ENCODE results near the gene CHKB. TPM values are rescaled to one million over a fixed set of nuclear protein-coding genes. Genes with fewer than 3 reads are reported as not detected.

CHKB gene
- total RNA-seq, 1 experiment from 2014 or later, result 55.1 TPM

GRCh38 chr22:50550395-50550794 lies 32.3 kb downstream of the CHKB start:
- no peak for DNase-seq (ENCODE audit: low read depth, low spot score)
- Histone ChIP-seq H3K9me3 (ENCODE audit: control insufficient read depth in 1 of 2, insufficient read depth in 1 of 2, low read depth in 1 of 2, low read length in 2 of 2) (no peaks in the 10 kb centered on the region), H3K36me3 (ENCODE audit: control insufficient read depth in 1 of 2, insufficient read depth in 2 of 2, low read length in 2 of 2) (no peaks in the 10 kb centered on the region), H3K9ac (ENCODE audit: low read length) (no peak overlapping the region), H3K27ac (ENCODE audit: low read depth, low read length) (no peak overlapping the region), H3K79me2 (ENCODE audit: insufficient read depth, low read length) (no peaks in the 10 kb centered on the region), H3K4me3 (replicated peaks in 1 of 2; ENCODE audit: low read depth in 1 of 2, low read length in 2 of 2) (no peak overlapping the region), H3K27me3 (ENCODE audit: insufficient read depth, low read length) (no peaks in the 10 kb centered on the region), H3K4me1 (ENCODE audit: control insufficient read depth in 1 of 2, insufficient read depth in 2 of 2, low read length in 2 of 2) (no peaks in the 10 kb centered on the region), H3K9me2 (ENCODE audit: insufficient read depth) (no peaks in the 10 kb centered on the region), H4K20me1 (ENCODE audit: insufficient read depth) (no peaks in the 10 kb centered on the region), H3K4me2 (ENCODE audit: low read length) (no peak overlapping the region), H2AFZ (ENCODE audit: low read depth, low read length, poor library complexity, severe bottlenecking) (no peak overlapping the region)
- intact Hi-C loops (cut with micrococcal nuclease), result no loop called here
- ATAC-seq, result no peak
- ChIA-PET CTCF (interaction anchor here (1.0 kb wide), 1 partner anchor 12 kb away, joined by 4 read pairs; the partner anchor contains the start of gene SYCE3), RAD21 (ENCODE audit: low non-redundant PET in 1 of 2, low total read pairs in 2 of 2, uncharacterized antibody in 2 of 2, unreplicated experiment in 2 of 2) (no interaction called here), POLR2A (no interaction called here)
- no TSS peak for BruUV-seq (replicated peaks)
- TF ChIP-seq, protein P1, sequence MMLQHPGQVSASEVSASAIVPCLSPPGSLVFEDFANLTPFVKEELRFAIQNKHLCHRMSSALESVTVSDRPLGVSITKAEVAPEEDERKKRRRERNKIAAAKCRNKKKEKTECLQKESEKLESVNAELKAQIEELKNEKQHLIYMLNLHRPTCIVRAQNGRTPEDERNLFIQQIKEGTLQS (IDR thresholded peaks at IDR 0.05), result no peak

GRCh38 chr22:50548921-50549790 lies 33.5 kb downstream of the CHKB start:
- Histone ChIP-seq H3K79me2 (ENCODE audit: insufficient read depth, low read length) (no peaks in the 10 kb centered on the region), H3K9me3 (ENCODE audit: control insufficient read depth in 1 of 2, insufficient read depth in 1 of 2, low read depth in 1 of 2, low read length in 2 of 2) (no peaks in the 10 kb centered on the region), H4K20me1 (ENCODE audit: insufficient read depth) (no peaks in the 10 kb centered on the region), H3K4me3 (replicated peaks in 1 of 2; ENCODE audit: low read depth in 1 of 2, low read length in 2 of 2) (no peak overlapping the region), H3K27me3 (ENCODE audit: insufficient read depth, low read length) (no peaks in the 10 kb centered on the region), H3K27ac (ENCODE audit: low read depth, low read length) (no peak overlapping the region), H3K9ac (ENCODE audit: low read length) (no peak overlapping the region), H3K36me3 (ENCODE audit: control insufficient read depth in 1 of 2, insufficient read depth in 2 of 2, low read length in 2 of 2) (no peaks in the 10 kb centered on the region), H3K9me2 (ENCODE audit: insufficient read depth) (no peaks in the 10 kb centered on the region), H3K4me2 (ENCODE audit: low read length) (no peak overlapping the region), H3K4me1 (ENCODE audit: control insufficient read depth in 1 of 2, insufficient read depth in 2 of 2, low read length in 2 of 2) (peaks cover 4 to 10% of the 10 kb centered on the region in 2 experiments; a peak in 3 of 4 replicates), H2AFZ (ENCODE audit: low read depth, low read length, poor library complexity, severe bottlenecking) (no peak overlapping the region)
- TF ChIP-seq, protein P1 (IDR thresholded peaks at IDR 0.05), result no peak
- no peak for TF ChIP-seq EZH2phosphoT487 (IDR thresholded peaks at IDR 0.05; ENCODE audit: borderline replicate concordance)
- no peak for TF ChIP-seq SIN3A (IDR thresholded peaks at IDR 0.05; ENCODE audit: low read depth)
- TF ChIP-seq YY1 (IDR thresholded peaks at IDR 0.05; ENCODE audit: extremely low read depth, insufficient replicate concordance, low read depth, low read length), result no peak
- TF ChIP-seq SP1 (IDR thresholded peaks at IDR 0.05; ENCODE audit: low read depth), result no peak
- TF ChIP-seq EZH2 (IDR thresholded peaks at IDR 0.05), result no peak
- TF ChIP-seq FOSL1 (IDR thresholded peaks at IDR 0.05; ENCODE audit: low read depth), result no peak
- TF ChIP-seq SRF (IDR thresholded peaks at IDR 0.05; ENCODE audit: low read depth), result no peak
- TF ChIP-seq CBX3 (IDR thresholded peaks at IDR 0.05; ENCODE audit: low read depth), result no peak
- no peak for TF ChIP-seq CEBPB (IDR thresholded peaks at IDR 0.05; ENCODE audit: low read depth)
- ChIA-PET CTCF (no interaction called here), RAD21 (ENCODE audit: low non-redundant PET in 1 of 2, low total read pairs in 2 of 2, uncharacterized antibody in 2 of 2, unreplicated experiment in 2 of 2) (no interaction called here), POLR2A (no interaction called here)
- no peak for DNase-seq (ENCODE audit: low read depth, low spot score)
- BruUV-seq (replicated peaks), result no TSS peak
- intact Hi-C loops (cut with micrococcal nuclease), result no loop called here
- ATAC-seq, result no peak
